Keratinocyte (primary cell): ENCODE results near the gene LRCH3. TPM values are rescaled to one million over a fixed set of nuclear protein-coding genes. Genes with fewer than 3 reads are reported as not detected.

Experiments
- DNase-seq: peaks from one replicate; pipeline ENCODE4 v3.0.0-alpha.2; 2011; ENCODE audit warnings: low read depth, missing footprints, low spot score
- FAIRE-seq: peaks from 2 replicates; lab custom pipeline; 2011; peaks lifted over from hg19 to GRCh38; lab: Jason Lieb, UNC
- H2AFZ ChIP-seq: 2 replicates; pipeline ENCODE4 v1.6.0; 2012; ENCODE audit warnings: low read length, control low read depth, inconsistent platforms; ENCODE audit not compliant: control insufficient read depth
- H3K27ac ChIP-seq: 2 replicates; pipeline ENCODE4 v1.5.1; 2011; ENCODE audit warnings: low read length; ENCODE audit not compliant: control insufficient read depth, insufficient read depth
- H3K27me3 ChIP-seq: 3 replicates; pipeline ENCODE4 v1.6.0; 2011; ENCODE audit warnings: low read length; ENCODE audit not compliant: control insufficient read depth, insufficient read depth; ENCODE audit errors: extremely low read depth
- H3K36me3 ChIP-seq, 2 experiments: 2 replicates in 1 of 2; 3 replicates in 1 of 2; pipeline ENCODE4 v1.5.1; 2011; ENCODE audit warnings: low read length in 2 of 2, mild to moderate bottlenecking in 1 of 2; ENCODE audit not compliant: control insufficient read depth in 2 of 2, insufficient read depth in 2 of 2; ENCODE audit errors: extremely low read depth in 1 of 2
- H3K4me1 ChIP-seq: 3 replicates; pipeline ENCODE4 v1.5.1; 2011; ENCODE audit warnings: low read length; ENCODE audit not compliant: control insufficient read depth, insufficient read depth; ENCODE audit errors: extremely low read depth
- H3K4me2 ChIP-seq: 3 replicates; pipeline ENCODE4 v1.6.0; 2011; ENCODE audit warnings: low read depth, low read length; ENCODE audit not compliant: control insufficient read depth, insufficient read depth; ENCODE audit errors: extremely low read depth
- H3K4me3 ChIP-seq, 3 experiments: fragments of 200-600 bp in 1 of 3; sonication (generic) in 1 of 3; 2 replicates in 2 of 3; 3 replicates in 1 of 3; pipeline ENCODE4 v1.5.1; 2011 to 2016; ENCODE audit warnings: low read length in 3 of 3, mild to moderate bottlenecking in 3 of 3, control low read depth in 2 of 3, inconsistent platforms in 1 of 3, low read depth in 1 of 3, mixed read lengths in 1 of 3, mixed run types in 1 of 3, moderate library complexity in 1 of 3; ENCODE audit not compliant: control insufficient read depth in 2 of 3, insufficient read depth in 2 of 3; ENCODE audit errors: extremely low read depth in 1 of 3
- H3K79me2 ChIP-seq: 2 replicates; pipeline ENCODE4 v1.6.0; 2012; ENCODE audit warnings: low read length; ENCODE audit not compliant: control insufficient read depth, insufficient read depth
- H3K9ac ChIP-seq: 3 replicates; pipeline ENCODE4 v1.6.0; 2011; ENCODE audit warnings: low read length; ENCODE audit not compliant: control insufficient read depth, insufficient read depth; ENCODE audit errors: extremely low read depth
- H3K9me1 ChIP-seq: 3 replicates; pipeline ENCODE4 v1.6.0; 2011; ENCODE audit warnings: low read length; ENCODE audit not compliant: control insufficient read depth, insufficient read depth; ENCODE audit errors: extremely low read depth
- H3K9me3 ChIP-seq: 2 replicates; pipeline ENCODE4 v1.5.1; 2012; ENCODE audit warnings: low read depth, low read length; ENCODE audit not compliant: control insufficient read depth
- H4K20me1 ChIP-seq: 3 replicates; pipeline ENCODE4 v1.6.0; 2011; ENCODE audit warnings: low read length; ENCODE audit not compliant: control insufficient read depth, insufficient read depth; ENCODE audit errors: extremely low read depth
- CTCF ChIP-seq, 3 experiments: IDR thresholded peaks in 1 of 3; conservative IDR thresholded peaks in 1 of 3; optimal IDR thresholded peaks in 1 of 3; 2 replicates in 2 of 3; 3 replicates in 1 of 3; pipeline versions ENCODE3 to v1.5.1; 2011; ENCODE audit warnings: low read length in 3 of 3, mild to moderate bottlenecking in 3 of 3, moderate library complexity in 2 of 3, control low read depth in 1 of 3, inconsistent platforms in 1 of 3; ENCODE audit not compliant: insufficient read depth in 2 of 3; ENCODE audit errors: extremely low read depth in 1 of 3
- EZH2 ChIP-seq: IDR thresholded peaks from one replicate; pipeline ENCODE4 v1.6.1; 2012; ENCODE audit warnings: inconsistent platforms, mild to moderate bottlenecking, low read length, moderate library complexity
- dilution Hi-C: fragments of 300-500 bp; cut with MboI; formaldehyde crosslinking; loops from one replicate; pipeline ENCODE4 v1.7.0; 2020; ENCODE audit warnings: low sequenced_read_pairs; ENCODE audit not compliant: extremely low pct_ligation_motif_present
- polyA plus RNA-seq, 5 experiments: library from polyadenylated mRNA; depleted of rRNA in 3 of 5; stranded (reverse) in 3 of 5; stranded (forward) in 1 of 5; unstranded in 1 of 5; fragments of >200 nt; gene quantifications; 1 replicate in 1 of 5; 2 replicates in 3 of 5; 3 replicates in 1 of 5; pipeline versions ENCODE4 v1.2.1 to v1.2.3, GENCODE V29; 2011 to 2012; ENCODE audit warnings: missing spikeins in 2 of 5, low read depth in 1 of 5, low replicate concordance in 1 of 5

Gene LRCH3
- polyA plus RNA-seq, 1 donor (not counting 4 experiments of a cell fraction or from before 2014, with no cell fraction given) = 50.2 TPM

GRCh38 chr3:197800379-197800778 lies 9.3 kb downstream of the LRCH3 start:
- no peaks in the 10 kb centered on the region for H3K9me3 ChIP-seq
- H3K27ac ChIP-seq = no peak overlapping the region
- no peaks in the 10 kb centered on the region for H3K9me1 ChIP-seq
- no peak overlapping the region for H3K4me2 ChIP-seq
- FAIRE-seq = no peak
- H4K20me1 ChIP-seq = peaks cover 14% of the 10 kb centered on the region
- dilution Hi-C loops = no loop called here
- H3K79me2 ChIP-seq = peaks cover 94% of the 10 kb centered on the region
- peaks cover 8% of the 10 kb centered on the region for H3K4me1 ChIP-seq
- H3K9ac ChIP-seq = no peak overlapping the region
- no peak for DNase-seq
- no peak overlapping the region for H2AFZ ChIP-seq
- no peak overlapping the region for H3K4me3 ChIP-seq
- H3K27me3 ChIP-seq = no peaks in the 10 kb centered on the region
- no peak for TF ChIP-seq CTCF (optimal IDR thresholded peaks at IDR 0.05 in 1 of 3, IDR thresholded peaks at IDR 0.05 in 1 of 3, conservative IDR thresholded peaks at IDR 0.05 in 1 of 3; ENCODE audit: extremely low read depth in 1 of 3, insufficient read depth in 2 of 3, low read length in 3 of 3)
- no peak for TF ChIP-seq EZH2
- H3K36me3 ChIP-seq = no peaks in the 10 kb centered on the region

GRCh38 chr3:197801891-197802778 lies 11.1 kb downstream of the LRCH3 start:
- Histone ChIP-seq H3K9me3 (no peaks in the 10 kb centered on the region), H3K4me2 (no peak overlapping the region), H3K4me3 (no peak overlapping the region), H3K27ac (no peak overlapping the region), H3K9me1 (no peaks in the 10 kb centered on the region), H3K36me3 (peaks cover 0 to 2% of the 10 kb centered on the region in 2 experiments), H3K9ac (no peak overlapping the region), H4K20me1 (peaks cover 12% of the 10 kb centered on the region), H3K79me2 (peaks cover 84% of the 10 kb centered on the region), H2AFZ (no peak overlapping the region), H3K27me3 (no peaks in the 10 kb centered on the region), H3K4me1 (peaks cover 8% of the 10 kb centered on the region)
- TF ChIP-seq EZH2 = no peak
- TF ChIP-seq CTCF (optimal IDR thresholded peaks at IDR 0.05 in 1 of 3, IDR thresholded peaks at IDR 0.05 in 1 of 3, conservative IDR thresholded peaks at IDR 0.05 in 1 of 3; ENCODE audit: extremely low read depth in 1 of 3, insufficient read depth in 2 of 3, low read length in 3 of 3) = peak in 2 of 3 experiments; percentile 34 to 54
- DNase-seq (no peak), FAIRE-seq (no peak)
- dilution Hi-C loops = no loop called here
